Neural crest cell (in vitro differentiated cells): ENCODE results near the gene STAB2. TPM values are rescaled to one million over a fixed set of nuclear protein-coding genes. Genes with fewer than 3 reads are reported as not detected.

Experiments
- DNase-seq: peaks from one replicate; pipeline ENCODE4 v3.0.0; 2021; ENCODE audit warnings: low read depth, mixed read lengths, low spot score
- H3K27ac Mint-ChIP-seq: one replicate; pipeline ENCODE4 v1.8.0; 2021; ENCODE audit warnings: mild to moderate bottlenecking, mixed read lengths; ENCODE audit not compliant: unreplicated experiment
- H3K27me3 Mint-ChIP-seq: 2 replicates; pipeline ENCODE4 v1.8.0; 2021; ENCODE audit warnings: low read depth, mild to moderate bottlenecking, mixed read lengths
- H3K36me3 Mint-ChIP-seq: 2 replicates; pipeline ENCODE4 v1.8.0; 2021; ENCODE audit warnings: low read depth, mild to moderate bottlenecking, mixed read lengths
- H3K4me1 Mint-ChIP-seq: 2 replicates; pipeline ENCODE4 v1.8.0; 2021; ENCODE audit warnings: mixed read lengths
- H3K4me3 Mint-ChIP-seq: one replicate; pipeline ENCODE4 v1.8.0; 2021; ENCODE audit warnings: mild to moderate bottlenecking, mixed read lengths
- H3K9me3 Mint-ChIP-seq: 2 replicates; pipeline ENCODE4 v1.8.0; 2021; ENCODE audit warnings: mixed read lengths
- total RNA-seq: library from RNA; stranded (reverse); gene quantifications from 2 replicates; pipeline ENCODE4 v1.2.1, GENCODE V29; 2021
- TF ChIP-seq, protein P1 (sequence below): fragments of 200-600 bp; sonication (generic); conservative IDR thresholded peaks from 2 replicates; pipeline ENCODE4 v1.5.0; 2021; ENCODE audit warnings: antibody characterized with exemption, mild to moderate bottlenecking

STAB2 gene
- total RNA-seq, 1 donor from 2014 or later = not detected

DNA sequence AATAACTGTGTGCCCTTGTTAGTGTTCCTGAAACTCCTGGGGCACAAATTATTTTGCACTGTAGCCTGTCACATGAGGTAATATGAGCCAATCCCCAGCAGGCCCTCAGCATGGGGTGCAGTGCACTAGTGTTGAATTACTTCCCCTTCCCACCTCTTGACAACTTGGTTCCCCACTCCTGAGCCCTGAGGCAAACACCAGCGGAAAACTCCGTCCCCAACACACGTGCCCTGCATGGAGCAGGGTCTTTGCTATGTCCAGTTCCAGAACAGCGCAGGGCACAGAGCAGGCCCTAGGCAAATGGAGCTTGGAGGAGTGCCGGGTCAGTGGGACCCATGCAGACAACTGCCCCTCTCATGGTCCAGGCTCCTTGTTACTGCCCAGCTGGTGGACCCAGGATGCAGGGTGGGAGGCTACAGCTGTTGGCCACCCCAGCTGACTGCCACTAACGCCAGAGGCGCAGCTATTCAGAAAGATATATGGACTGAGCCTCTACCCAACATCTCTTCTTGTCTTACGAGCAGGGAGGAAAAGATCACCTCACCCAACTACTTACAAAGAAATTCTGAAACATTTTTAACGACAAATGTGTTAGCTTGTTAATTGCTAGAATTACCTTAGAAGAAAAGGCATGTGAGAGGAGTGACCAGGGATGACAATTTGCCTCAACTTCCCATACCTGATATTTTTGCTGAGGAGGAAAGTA is 182.3 kb downstream of the STAB2 start:
- Mint-ChIP-seq H3K9me3 (no peaks in the 10 kb centered on the region), H3K4me3 (no peak overlapping the region), H3K4me1 (peaks cover 30% of the 10 kb centered on the region), H3K36me3 (peaks cover 3% of the 10 kb centered on the region), H3K27ac (peak overlapping the region; percentile 91), H3K27me3 (no peaks in the 10 kb centered on the region)
- TF ChIP-seq, protein P1, sequence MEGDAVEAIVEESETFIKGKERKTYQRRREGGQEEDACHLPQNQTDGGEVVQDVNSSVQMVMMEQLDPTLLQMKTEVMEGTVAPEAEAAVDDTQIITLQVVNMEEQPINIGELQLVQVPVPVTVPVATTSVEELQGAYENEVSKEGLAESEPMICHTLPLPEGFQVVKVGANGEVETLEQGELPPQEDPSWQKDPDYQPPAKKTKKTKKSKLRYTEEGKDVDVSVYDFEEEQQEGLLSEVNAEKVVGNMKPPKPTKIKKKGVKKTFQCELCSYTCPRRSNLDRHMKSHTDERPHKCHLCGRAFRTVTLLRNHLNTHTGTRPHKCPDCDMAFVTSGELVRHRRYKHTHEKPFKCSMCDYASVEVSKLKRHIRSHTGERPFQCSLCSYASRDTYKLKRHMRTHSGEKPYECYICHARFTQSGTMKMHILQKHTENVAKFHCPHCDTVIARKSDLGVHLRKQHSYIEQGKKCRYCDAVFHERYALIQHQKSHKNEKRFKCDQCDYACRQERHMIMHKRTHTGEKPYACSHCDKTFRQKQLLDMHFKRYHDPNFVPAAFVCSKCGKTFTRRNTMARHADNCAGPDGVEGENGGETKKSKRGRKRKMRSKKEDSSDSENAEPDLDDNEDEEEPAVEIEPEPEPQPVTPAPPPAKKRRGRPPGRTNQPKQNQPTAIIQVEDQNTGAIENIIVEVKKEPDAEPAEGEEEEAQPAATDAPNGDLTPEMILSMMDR = no peak
- DNase-seq = no peak

GRCh38 chr12:103771466-103771865 is 184.4 kb downstream of the STAB2 start:
- no peak overlapping the region for H3K27ac Mint-ChIP-seq
- no peaks in the 10 kb centered on the region for H3K9me3 Mint-ChIP-seq
- peaks cover 30% of the 10 kb centered on the region for H3K4me1 Mint-ChIP-seq
- DNase-seq = peak; percentile 18
- no peaks in the 10 kb centered on the region for H3K27me3 Mint-ChIP-seq
- H3K36me3 Mint-ChIP-seq = peaks cover 1% of the 10 kb centered on the region
- TF ChIP-seq, protein P1 = peak; percentile 59
- H3K4me3 Mint-ChIP-seq = no peak overlapping the region

GRCh38 chr12:103772367-103773108 is 185.5 kb downstream of the STAB2 start:
- no peak overlapping the region for H3K4me3 Mint-ChIP-seq

DNA sequence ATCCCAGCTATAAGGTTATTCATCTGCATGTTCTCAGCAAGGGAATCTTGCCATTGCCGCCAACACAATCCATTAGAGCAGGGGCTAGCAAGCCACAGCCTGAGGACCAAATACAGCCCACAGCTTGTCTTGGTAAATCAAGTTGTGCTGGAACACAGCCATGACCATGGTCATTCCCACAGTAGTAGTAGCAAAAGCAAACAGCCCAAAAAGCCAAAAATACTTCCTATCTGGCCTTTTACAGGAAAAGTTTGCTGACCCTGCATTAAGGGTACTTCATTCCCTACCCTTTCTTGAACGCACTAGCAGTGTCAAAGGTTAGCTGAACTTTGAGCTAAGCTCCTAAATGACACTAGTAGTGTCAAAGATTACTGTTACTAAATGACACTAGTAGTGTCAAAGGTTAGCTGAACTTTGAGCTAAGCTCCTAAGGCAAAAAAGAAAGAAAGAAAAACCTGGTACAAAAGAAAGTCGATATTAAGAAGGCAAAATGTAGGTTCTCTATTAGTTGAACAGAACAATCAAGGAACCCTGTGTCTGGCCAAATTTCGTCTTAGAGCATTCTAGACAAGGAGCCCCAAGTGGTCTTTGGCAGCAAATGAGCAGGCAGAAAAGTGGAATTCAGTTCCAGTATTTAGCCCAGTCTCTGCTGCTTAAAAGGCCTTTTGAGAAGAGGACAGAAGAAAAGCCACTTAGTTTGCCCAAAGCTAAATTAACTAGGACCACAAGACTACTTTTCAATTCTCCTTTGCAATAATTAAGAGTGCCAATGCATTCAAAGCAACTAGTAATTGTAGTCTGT is 186.2 kb downstream of the STAB2 start:
- TF ChIP-seq, protein P1 = no peak
- no peak overlapping the region for H3K4me3 Mint-ChIP-seq
- H3K27me3 Mint-ChIP-seq = no peaks in the 10 kb centered on the region
- DNase-seq = no peak
- peak overlapping the region; percentile 29 for H3K27ac Mint-ChIP-seq
- peaks cover 30% of the 10 kb centered on the region for H3K4me1 Mint-ChIP-seq
- no peaks in the 10 kb centered on the region for H3K9me3 Mint-ChIP-seq
- peaks cover 4% of the 10 kb centered on the region for H3K36me3 Mint-ChIP-seq

More at GRCh38 chr12:103772367-103773108, 185.5 kb downstream of the STAB2 start:
- H3K9me3 Mint-ChIP-seq = no peaks in the 10 kb centered on the region
- peaks cover under 1% of the 10 kb centered on the region for H3K36me3 Mint-ChIP-seq
- TF ChIP-seq, protein P1 = no peak
- H3K27ac Mint-ChIP-seq = no peak overlapping the region
- H3K4me1 Mint-ChIP-seq = peaks cover 30% of the 10 kb centered on the region
- DNase-seq = no peak
- no peaks in the 10 kb centered on the region for H3K27me3 Mint-ChIP-seq

DNA sequence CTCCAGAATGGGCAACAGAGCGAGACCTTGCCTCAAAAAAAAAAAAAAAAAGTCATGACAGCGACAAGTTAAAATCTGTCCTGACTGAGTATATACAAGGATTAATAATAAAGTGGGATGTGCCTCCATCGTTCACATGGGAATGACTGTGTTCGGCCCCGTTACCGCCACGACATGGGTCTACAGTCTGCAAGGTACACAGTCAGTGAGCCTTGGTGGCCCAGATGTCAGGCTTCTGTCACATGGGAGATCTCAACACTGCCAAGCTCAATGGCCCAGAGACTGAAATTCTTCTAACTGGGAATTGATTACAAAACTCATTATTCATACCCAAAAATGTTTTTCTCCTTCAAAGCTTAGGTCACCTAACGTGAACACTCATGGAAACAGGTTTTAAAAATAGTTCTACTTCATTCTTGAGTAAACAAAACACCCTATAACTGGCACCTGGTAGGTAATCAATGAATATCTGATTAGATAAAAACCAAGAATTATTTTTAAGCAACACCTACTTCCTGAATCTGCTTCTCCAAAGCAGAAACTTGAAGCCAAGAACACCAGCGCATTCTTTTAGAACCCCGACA is 188.0 kb downstream of the STAB2 start:
- Mint-ChIP-seq H3K4me3 (no peak overlapping the region), H3K27me3 (no peaks in the 10 kb centered on the region), H3K9me3 (no peaks in the 10 kb centered on the region), H3K27ac (no peak overlapping the region), H3K4me1 (peaks cover 21% of the 10 kb centered on the region), H3K36me3 (peaks cover 8% of the 10 kb centered on the region)
- DNase-seq = no peak
- TF ChIP-seq, protein P1 = no peak
